ENCODE data around the gene BPIFA1. TPM values are rescaled to one million over a fixed set of nuclear protein-coding genes. Genes with fewer than 3 reads are reported as not detected.

The BPIFA1 gene
- total and polyA plus RNA-seq, 4 donors = not detected

DNA sequence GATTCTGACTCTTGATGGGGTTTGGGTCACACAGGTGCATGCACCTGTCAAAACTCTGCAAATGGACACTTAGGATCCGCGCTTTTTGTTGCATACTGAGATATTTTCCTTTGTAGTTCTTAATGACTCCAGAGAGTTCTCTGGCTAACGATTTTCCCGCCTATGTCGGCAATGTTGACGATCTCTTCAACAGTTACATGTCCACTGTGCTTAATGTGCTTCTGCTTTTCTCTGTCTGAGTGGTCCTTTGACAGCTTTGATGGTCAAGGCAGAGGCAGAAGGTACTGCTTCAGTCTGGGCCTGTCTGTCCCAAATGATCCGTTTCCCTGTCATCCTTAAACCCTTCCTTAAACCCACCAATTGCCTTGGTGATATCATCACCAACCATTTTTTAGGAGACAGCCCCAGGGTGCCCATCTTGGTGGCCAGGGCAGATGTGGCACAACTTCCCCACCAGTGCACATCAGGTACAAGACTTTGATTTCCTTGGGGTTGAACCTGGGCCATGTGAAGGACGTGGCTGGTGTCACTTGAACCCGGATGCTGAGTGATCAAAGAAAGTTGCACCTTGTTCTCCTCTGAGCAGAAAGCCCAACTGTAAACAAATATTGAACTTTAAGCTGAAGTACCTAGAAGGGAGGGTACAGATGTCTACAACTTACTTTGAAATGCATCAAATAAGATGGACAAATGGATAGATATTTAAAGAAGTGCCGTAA, 36.5 kb downstream of the BPIFA1 start:
- H3K9ac ChIP-seq (ENCODE audit: low read depth in 1 of 2, low read length in 2 of 2) = no peak overlapping the region
- WGBS = 75% methylated on average over 10 of the region's 10 CpGs
- no peak for DNase-seq (ENCODE audit: low spot score)

More for the DNA sequence above, 36.5 kb downstream of the BPIFA1 start:
- no peak overlapping the region for H3K4me3 ChIP-seq (ENCODE audit: low read depth in 1 of 3, low read length in 3 of 3)
- no peak overlapping the region for H3K27ac ChIP-seq (ENCODE audit: low read depth in 1 of 2, low read length in 2 of 2)
- TF ChIP-seq, protein P1, sequence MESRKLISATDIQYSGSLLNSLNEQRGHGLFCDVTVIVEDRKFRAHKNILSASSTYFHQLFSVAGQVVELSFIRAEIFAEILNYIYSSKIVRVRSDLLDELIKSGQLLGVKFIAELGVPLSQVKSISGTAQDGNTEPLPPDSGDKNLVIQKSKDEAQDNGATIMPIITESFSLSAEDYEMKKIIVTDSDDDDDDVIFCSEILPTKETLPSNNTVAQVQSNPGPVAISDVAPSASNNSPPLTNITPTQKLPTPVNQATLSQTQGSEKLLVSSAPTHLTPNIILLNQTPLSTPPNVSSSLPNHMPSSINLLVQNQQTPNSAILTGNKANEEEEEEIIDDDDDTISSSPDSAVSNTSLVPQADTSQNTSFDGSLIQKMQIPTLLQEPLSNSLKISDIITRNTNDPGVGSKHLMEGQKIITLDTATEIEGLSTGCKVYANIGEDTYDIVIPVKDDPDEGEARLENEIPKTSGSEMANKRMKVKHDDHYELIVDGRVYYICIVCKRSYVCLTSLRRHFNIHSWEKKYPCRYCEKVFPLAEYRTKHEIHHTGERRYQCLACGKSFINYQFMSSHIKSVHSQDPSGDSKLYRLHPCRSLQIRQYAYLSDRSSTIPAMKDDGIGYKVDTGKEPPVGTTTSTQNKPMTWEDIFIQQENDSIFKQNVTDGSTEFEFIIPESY (IDR thresholded peaks at IDR 0.05) = no peak
- TF ChIP-seq, protein P2, sequence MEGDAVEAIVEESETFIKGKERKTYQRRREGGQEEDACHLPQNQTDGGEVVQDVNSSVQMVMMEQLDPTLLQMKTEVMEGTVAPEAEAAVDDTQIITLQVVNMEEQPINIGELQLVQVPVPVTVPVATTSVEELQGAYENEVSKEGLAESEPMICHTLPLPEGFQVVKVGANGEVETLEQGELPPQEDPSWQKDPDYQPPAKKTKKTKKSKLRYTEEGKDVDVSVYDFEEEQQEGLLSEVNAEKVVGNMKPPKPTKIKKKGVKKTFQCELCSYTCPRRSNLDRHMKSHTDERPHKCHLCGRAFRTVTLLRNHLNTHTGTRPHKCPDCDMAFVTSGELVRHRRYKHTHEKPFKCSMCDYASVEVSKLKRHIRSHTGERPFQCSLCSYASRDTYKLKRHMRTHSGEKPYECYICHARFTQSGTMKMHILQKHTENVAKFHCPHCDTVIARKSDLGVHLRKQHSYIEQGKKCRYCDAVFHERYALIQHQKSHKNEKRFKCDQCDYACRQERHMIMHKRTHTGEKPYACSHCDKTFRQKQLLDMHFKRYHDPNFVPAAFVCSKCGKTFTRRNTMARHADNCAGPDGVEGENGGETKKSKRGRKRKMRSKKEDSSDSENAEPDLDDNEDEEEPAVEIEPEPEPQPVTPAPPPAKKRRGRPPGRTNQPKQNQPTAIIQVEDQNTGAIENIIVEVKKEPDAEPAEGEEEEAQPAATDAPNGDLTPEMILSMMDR (IDR thresholded peaks at IDR 0.05; ENCODE audit: low read depth, low read length, missing input control) = no peak
- TF ChIP-seq NR2F2 (IDR thresholded peaks at IDR 0.05) = no peak
- TF ChIP-seq HNF4G (IDR thresholded peaks at IDR 0.05) = no peak
- TF ChIP-seq EGR1 (IDR thresholded peaks at IDR 0.05; ENCODE audit: low read depth in 2 of 2) = no peak
- no peak for TF ChIP-seq TAF1 (conservative IDR thresholded peaks at IDR 0.05)
- TF ChIP-seq, protein P3, sequence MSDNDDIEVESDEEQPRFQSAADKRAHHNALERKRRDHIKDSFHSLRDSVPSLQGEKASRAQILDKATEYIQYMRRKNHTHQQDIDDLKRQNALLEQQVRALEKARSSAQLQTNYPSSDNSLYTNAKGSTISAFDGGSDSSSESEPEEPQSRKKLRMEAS (IDR thresholded peaks at IDR 0.05) = no peak
- no peak for TF ChIP-seq SP1 (IDR thresholded peaks at IDR 0.05)
- no peak for TF ChIP-seq RAD21 (IDR thresholded peaks at IDR 0.05)
- no peak for TF ChIP-seq HNF4A (conservative IDR thresholded peaks at IDR 0.05)
- no peak for TF ChIP-seq FOXA1 (IDR thresholded peaks at IDR 0.05)
- TF ChIP-seq, protein P4, sequence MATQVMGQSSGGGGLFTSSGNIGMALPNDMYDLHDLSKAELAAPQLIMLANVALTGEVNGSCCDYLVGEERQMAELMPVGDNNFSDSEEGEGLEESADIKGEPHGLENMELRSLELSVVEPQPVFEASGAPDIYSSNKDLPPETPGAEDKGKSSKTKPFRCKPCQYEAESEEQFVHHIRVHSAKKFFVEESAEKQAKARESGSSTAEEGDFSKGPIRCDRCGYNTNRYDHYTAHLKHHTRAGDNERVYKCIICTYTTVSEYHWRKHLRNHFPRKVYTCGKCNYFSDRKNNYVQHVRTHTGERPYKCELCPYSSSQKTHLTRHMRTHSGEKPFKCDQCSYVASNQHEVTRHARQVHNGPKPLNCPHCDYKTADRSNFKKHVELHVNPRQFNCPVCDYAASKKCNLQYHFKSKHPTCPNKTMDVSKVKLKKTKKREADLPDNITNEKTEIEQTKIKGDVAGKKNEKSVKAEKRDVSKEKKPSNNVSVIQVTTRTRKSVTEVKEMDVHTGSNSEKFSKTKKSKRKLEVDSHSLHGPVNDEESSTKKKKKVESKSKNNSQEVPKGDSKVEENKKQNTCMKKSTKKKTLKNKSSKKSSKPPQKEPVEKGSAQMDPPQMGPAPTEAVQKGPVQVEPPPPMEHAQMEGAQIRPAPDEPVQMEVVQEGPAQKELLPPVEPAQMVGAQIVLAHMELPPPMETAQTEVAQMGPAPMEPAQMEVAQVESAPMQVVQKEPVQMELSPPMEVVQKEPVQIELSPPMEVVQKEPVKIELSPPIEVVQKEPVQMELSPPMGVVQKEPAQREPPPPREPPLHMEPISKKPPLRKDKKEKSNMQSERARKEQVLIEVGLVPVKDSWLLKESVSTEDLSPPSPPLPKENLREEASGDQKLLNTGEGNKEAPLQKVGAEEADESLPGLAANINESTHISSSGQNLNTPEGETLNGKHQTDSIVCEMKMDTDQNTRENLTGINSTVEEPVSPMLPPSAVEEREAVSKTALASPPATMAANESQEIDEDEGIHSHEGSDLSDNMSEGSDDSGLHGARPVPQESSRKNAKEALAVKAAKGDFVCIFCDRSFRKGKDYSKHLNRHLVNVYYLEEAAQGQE (IDR thresholded peaks at IDR 0.05) = no peak
- TF ChIP-seq RXRA (IDR thresholded peaks at IDR 0.05) = no peak
- no peaks in the 10 kb centered on the region for H3K4me1 ChIP-seq (ENCODE audit: control insufficient read depth in 4 of 4, insufficient read depth in 4 of 4, low read length in 3 of 4)
- H3K27me3 ChIP-seq (ENCODE audit: control insufficient read depth in 4 of 4, insufficient read depth in 4 of 4, low read length in 3 of 4) = no peaks in the 10 kb centered on the region
- no peaks in the 10 kb centered on the region for H3K9me3 ChIP-seq (ENCODE audit: control insufficient read depth in 4 of 4, low read length in 3 of 4)
- H3K36me3 ChIP-seq (ENCODE audit: control insufficient read depth in 4 of 4, insufficient read depth in 3 of 4, low read depth in 1 of 4, low read length in 3 of 4) = no peaks in the 10 kb centered on the region
